H1 (cell line): ENCODE data around the gene TNNT3. TPM values are rescaled to one million over a fixed set of nuclear protein-coding genes. Genes with fewer than 3 reads are reported as not detected.

Experiments
- ASH2L ChIP-seq: fragments of 200-600, 300-600 bp; sonication (generic); IDR thresholded peaks from one replicate; pipeline ENCODE4 v1.7.1; 2017; ENCODE audit warnings: low read length
- BRCA1 ChIP-seq: IDR thresholded peaks from 2 replicates; pipeline ENCODE4 v1.6.1; 2012; ENCODE audit warnings: low read depth, low read length, improper control_type of control experiment
- CHD7 ChIP-seq: fragments of 300-600 bp; sonication (generic); IDR thresholded peaks from 2 replicates; pipeline ENCODE4 v1.7.1; 2012; ENCODE audit warnings: low read length, moderate library complexity, mild to moderate bottlenecking, inconsistent platforms; ENCODE audit not compliant: insufficient replicate concordance
- NRF1 ChIP-seq: IDR thresholded peaks from 2 replicates; pipeline ENCODE4 v1.6.1; 2011; ENCODE audit warnings: mild to moderate bottlenecking, low read depth, low read length, improper control_type of control experiment
- RFX5 ChIP-seq: IDR thresholded peaks from 2 replicates; pipeline ENCODE4 v1.6.1; 2011; ENCODE audit warnings: low read depth, low read length, improper control_type of control experiment, borderline replicate concordance
- SUZ12 ChIP-seq: fragments of 200-600 bp; sonication (generic); IDR thresholded peaks from 2 replicates; pipeline ENCODE4 v1.6.1; 2012; ENCODE audit warnings: mild to moderate bottlenecking, inconsistent platforms, low read length, moderate library complexity, mixed read lengths
- TCF12 ChIP-seq: IDR thresholded peaks from 2 replicates; pipeline ENCODE4 v1.6.1; 2011; ENCODE audit warnings: low read depth, mild to moderate bottlenecking, low read length
- polyA plus RNA-seq, 7 experiments: library from polyadenylated mRNA; depleted of rRNA in 3 of 7; stranded (reverse) in 5 of 7; unstranded in 2 of 7; fragments of >200 nt in 5 of 7; fragments of 200-250 nt in 2 of 7; gene quantifications; 1 replicate in 5 of 7; 2 replicates in 1 of 7; 4 replicates in 1 of 7; pipeline versions ENCODE4 v1.2.1 to v1.2.3, GENCODE V29; 2011 to 2013; ENCODE audit warnings: missing spikeins in 2 of 7, mixed read lengths in 2 of 7
- total RNA-seq: library from RNA; stranded (reverse); fragmentation: NEBNext Ultra II Directional; extraction: Animal tissue kit (Norgen Biotek cat#: 25700); gene quantifications from 2 replicates; pipeline ENCODE4 v1.2.1, GENCODE V29; 2021

The TNNT3 gene
- total and polyA plus RNA-seq, 2 of the 8 experiments (the other 6 are each of a cell fraction or from before 2014, with no cell fraction given): not detected

- TF ChIP-seq CHD7 (no peak), ASH2L (no peak), SUZ12 (no peak), RFX5 (no peak), TCF12 (no peak), BRCA1 (no peak), NRF1 (no peak)
These were observed 48.2 kb downstream of the TNNT3 start (continued) for GRCh38 chr11:1967641-1968225.
